HEK293 (cell line): Measurements from ENCODE around the gene PRH1.

ENCODE experiments used
- YY1 ChIP-seq: fragments of 450-650 bp; formaldehyde crosslinking; IDR thresholded peaks from 2 replicates; pipeline ENCODE4 v1.5.1; 2018; ENCODE audit warnings: missing biosample characterization, missing genetic modification characterization
- ZNF16 ChIP-seq: fragments of 450-650 bp; formaldehyde crosslinking; IDR thresholded peaks from 2 replicates; pipeline ENCODE4 v1.5.1; 2016; ENCODE audit warnings: low read depth, missing biosample characterization, missing genetic modification characterization
- ZNF274 ChIP-seq, 2 experiments: fragments of 200-500 bp in 1 of 2; fragments of 450-650 bp in 1 of 2; sonication (Bioruptor generic) in 1 of 2; formaldehyde crosslinking in 1 of 2; IDR thresholded peaks; 2 replicates each; pipeline versions ENCODE4 v1.5.1 to v1.6.1; 2014 to 2016; ENCODE audit warnings: borderline replicate concordance in 1 of 2, inconsistent platforms in 1 of 2, low read length in 1 of 2, missing biosample characterization in 1 of 2, missing genetic modification characterization in 1 of 2
- TF ChIP-seq, protein P1 (sequence below): fragments of 450-650 bp; formaldehyde crosslinking; IDR thresholded peaks from 2 replicates; pipeline ENCODE4 v1.5.1; 2016; ENCODE audit warnings: missing biosample characterization, missing genetic modification characterization
- TF ChIP-seq, protein P2 (sequence below): fragments of 450-650 bp; formaldehyde crosslinking; IDR thresholded peaks from 2 replicates; pipeline ENCODE4 v1.5.1; 2016; ENCODE audit warnings: missing biosample characterization, missing genetic modification characterization, borderline replicate concordance

- no peak for TF ChIP-seq ZNF16 (tag by site-specific recombination)
- TF ChIP-seq, protein P1, sequence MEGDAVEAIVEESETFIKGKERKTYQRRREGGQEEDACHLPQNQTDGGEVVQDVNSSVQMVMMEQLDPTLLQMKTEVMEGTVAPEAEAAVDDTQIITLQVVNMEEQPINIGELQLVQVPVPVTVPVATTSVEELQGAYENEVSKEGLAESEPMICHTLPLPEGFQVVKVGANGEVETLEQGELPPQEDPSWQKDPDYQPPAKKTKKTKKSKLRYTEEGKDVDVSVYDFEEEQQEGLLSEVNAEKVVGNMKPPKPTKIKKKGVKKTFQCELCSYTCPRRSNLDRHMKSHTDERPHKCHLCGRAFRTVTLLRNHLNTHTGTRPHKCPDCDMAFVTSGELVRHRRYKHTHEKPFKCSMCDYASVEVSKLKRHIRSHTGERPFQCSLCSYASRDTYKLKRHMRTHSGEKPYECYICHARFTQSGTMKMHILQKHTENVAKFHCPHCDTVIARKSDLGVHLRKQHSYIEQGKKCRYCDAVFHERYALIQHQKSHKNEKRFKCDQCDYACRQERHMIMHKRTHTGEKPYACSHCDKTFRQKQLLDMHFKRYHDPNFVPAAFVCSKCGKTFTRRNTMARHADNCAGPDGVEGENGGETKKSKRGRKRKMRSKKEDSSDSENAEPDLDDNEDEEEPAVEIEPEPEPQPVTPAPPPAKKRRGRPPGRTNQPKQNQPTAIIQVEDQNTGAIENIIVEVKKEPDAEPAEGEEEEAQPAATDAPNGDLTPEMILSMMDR, result no peak
- TF ChIP-seq YY1 (tag by site-specific recombination), result no peak
- TF ChIP-seq, protein P2, sequence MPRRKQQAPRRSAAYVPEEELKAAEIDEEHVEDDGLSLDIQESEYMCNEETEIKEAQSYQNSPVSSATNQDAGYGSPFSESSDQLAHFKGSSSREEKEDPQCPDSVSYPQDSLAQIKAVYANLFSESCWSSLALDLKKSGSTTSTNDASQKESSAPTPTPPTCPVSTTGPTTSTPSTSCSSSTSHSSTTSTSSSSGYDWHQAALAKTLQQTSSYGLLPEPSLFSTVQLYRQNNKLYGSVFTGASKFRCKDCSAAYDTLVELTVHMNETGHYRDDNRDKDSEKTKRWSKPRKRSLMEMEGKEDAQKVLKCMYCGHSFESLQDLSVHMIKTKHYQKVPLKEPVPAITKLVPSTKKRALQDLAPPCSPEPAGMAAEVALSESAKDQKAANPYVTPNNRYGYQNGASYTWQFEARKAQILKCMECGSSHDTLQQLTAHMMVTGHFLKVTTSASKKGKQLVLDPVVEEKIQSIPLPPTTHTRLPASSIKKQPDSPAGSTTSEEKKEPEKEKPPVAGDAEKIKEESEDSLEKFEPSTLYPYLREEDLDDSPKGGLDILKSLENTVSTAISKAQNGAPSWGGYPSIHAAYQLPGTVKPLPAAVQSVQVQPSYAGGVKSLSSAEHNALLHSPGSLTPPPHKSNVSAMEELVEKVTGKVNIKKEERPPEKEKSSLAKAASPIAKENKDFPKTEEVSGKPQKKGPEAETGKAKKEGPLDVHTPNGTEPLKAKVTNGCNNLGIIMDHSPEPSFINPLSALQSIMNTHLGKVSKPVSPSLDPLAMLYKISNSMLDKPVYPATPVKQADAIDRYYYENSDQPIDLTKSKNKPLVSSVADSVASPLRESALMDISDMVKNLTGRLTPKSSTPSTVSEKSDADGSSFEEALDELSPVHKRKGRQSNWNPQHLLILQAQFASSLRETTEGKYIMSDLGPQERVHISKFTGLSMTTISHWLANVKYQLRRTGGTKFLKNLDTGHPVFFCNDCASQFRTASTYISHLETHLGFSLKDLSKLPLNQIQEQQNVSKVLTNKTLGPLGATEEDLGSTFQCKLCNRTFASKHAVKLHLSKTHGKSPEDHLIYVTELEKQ (tag by site-specific recombination), result no peak
- TF ChIP-seq ZNF274 (IDR thresholded peaks at IDR 0.05; ENCODE audit: low read length), result no peak
- TF ChIP-seq ZNF274 (tag by site-specific recombination; IDR thresholded peaks at IDR 0.05; ENCODE audit: borderline replicate concordance), result no peak
Observed at GRCh38 chr12:10855807-10856206, 28.2 kb downstream of the PRH1 start.
